Measurements from ENCODE around the gene TEX19.

Gene TEX19

GRCh38 chr17:82397449-82398335, 38.6 kb downstream of the TEX19 start:
- Histone ChIP-seq H3K9me3 (no peaks in the 10 kb centered on the region), H3K4me2 (no peak overlapping the region), H3K9ac (no peak overlapping the region), H3K27me3 (peaks cover 49% of the 10 kb centered on the region), H3K4me1 (peaks cover 59% of the 10 kb centered on the region), H3K27ac (no peak overlapping the region), H4K20me1 (peaks cover 94% of the 10 kb centered on the region), H3K4me3 (no peak overlapping the region), H3K36me3 (peaks cover 29% of the 10 kb centered on the region)
- TF ChIP-seq Cebpa-rat (IDR thresholded peaks at IDR 0.05): no peak

GRCh38 chr17:82399041-82399441, 40.0 kb downstream of the TEX19 start:
- H3K27me3 ChIP-seq: peaks cover 36% of the 10 kb centered on the region
- peaks cover 94% of the 10 kb centered on the region for H4K20me1 ChIP-seq
- H3K4me3 ChIP-seq: no peak overlapping the region
- no peak overlapping the region for H3K27ac ChIP-seq
- no peak overlapping the region for H3K9ac ChIP-seq
- H3K4me1 ChIP-seq: peaks cover 45% of the 10 kb centered on the region
- peaks cover 32% of the 10 kb centered on the region for H3K36me3 ChIP-seq
- peak overlapping the region; percentile 82 for H3K4me2 ChIP-seq
- no peaks in the 10 kb centered on the region for H3K9me3 ChIP-seq
- TF ChIP-seq Cebpa-rat (IDR thresholded peaks at IDR 0.05): no peak

- H3K9ac ChIP-seq: no peak overlapping the region
- TF ChIP-seq Cebpa-rat (IDR thresholded peaks at IDR 0.05): no peak
- H4K20me1 ChIP-seq: peaks cover 92% of the 10 kb centered on the region
- peaks cover 39% of the 10 kb centered on the region for H3K4me1 ChIP-seq
- H3K27ac ChIP-seq: no peak overlapping the region
- H3K9me3 ChIP-seq: no peaks in the 10 kb centered on the region
- H3K4me3 ChIP-seq: no peak overlapping the region
- peaks cover 39% of the 10 kb centered on the region for H3K36me3 ChIP-seq
- H3K4me2 ChIP-seq: peak overlapping the region; percentile 82
- peaks cover 32% of the 10 kb centered on the region for H3K27me3 ChIP-seq
These were observed 40.6 kb downstream of the TEX19 start for GRCh38 chr17:82399601-82400101.

GRCh38 chr17:82400206-82400605, 41.2 kb downstream of the TEX19 start:
- no peak overlapping the region for H3K27ac ChIP-seq
- peaks cover 34% of the 10 kb centered on the region for H3K4me1 ChIP-seq
- H3K4me2 ChIP-seq: peak overlapping the region; percentile 82
- no peaks in the 10 kb centered on the region for H3K9me3 ChIP-seq
- peaks cover 86% of the 10 kb centered on the region for H4K20me1 ChIP-seq
- H3K27me3 ChIP-seq: peaks cover 29% of the 10 kb centered on the region
- H3K36me3 ChIP-seq: peaks cover 41% of the 10 kb centered on the region
- no peak overlapping the region for H3K9ac ChIP-seq
- no peak for TF ChIP-seq Cebpa-rat (IDR thresholded peaks at IDR 0.05)
- H3K4me3 ChIP-seq: no peak overlapping the region

- Histone ChIP-seq H3K9me3 (no peaks in the 10 kb centered on the region), H4K20me1 (peaks cover 82% of the 10 kb centered on the region), H3K4me1 (peaks cover 33% of the 10 kb centered on the region), H3K9ac (no peak overlapping the region), H3K36me3 (peaks cover 48% of the 10 kb centered on the region), H3K4me3 (peak overlapping the region; percentile 11; the same call in 1 of the 2 replicates), H3K4me2 (peak overlapping the region; percentile 82), H3K27ac (no peak overlapping the region), H3K27me3 (peaks cover 26% of the 10 kb centered on the region)
- TF ChIP-seq Cebpa-rat (IDR thresholded peaks at IDR 0.05): no peak
These were observed 41.8 kb downstream of the TEX19 start for GRCh38 chr17:82400830-82401229.

- peaks cover 13% of the 10 kb centered on the region for H3K27me3 ChIP-seq
- peaks cover 84% of the 10 kb centered on the region for H4K20me1 ChIP-seq
- H3K9me3 ChIP-seq: no peaks in the 10 kb centered on the region
- no peak overlapping the region for H3K4me3 ChIP-seq
- TF ChIP-seq Cebpa-rat (IDR thresholded peaks at IDR 0.05): no peak
- peaks cover 41% of the 10 kb centered on the region for H3K4me1 ChIP-seq
- no peak overlapping the region for H3K4me2 ChIP-seq
- H3K27ac ChIP-seq: no peak overlapping the region
- no peak overlapping the region for H3K9ac ChIP-seq
- H3K36me3 ChIP-seq: peaks cover 49% of the 10 kb centered on the region
These were observed 43.8 kb downstream of the TEX19 start for GRCh38 chr17:82402865-82403264.

- peaks cover 50% of the 10 kb centered on the region for H3K36me3 ChIP-seq
- H3K9me3 ChIP-seq: no peaks in the 10 kb centered on the region
- no peak overlapping the region for H3K4me2 ChIP-seq
- H3K9ac ChIP-seq: no peak overlapping the region
- TF ChIP-seq Cebpa-rat (IDR thresholded peaks at IDR 0.05): no peak
- H3K4me3 ChIP-seq: no peak overlapping the region
- peaks cover 13% of the 10 kb centered on the region for H3K27me3 ChIP-seq
- H3K27ac ChIP-seq: no peak overlapping the region
- peaks cover 87% of the 10 kb centered on the region for H4K20me1 ChIP-seq
- H3K4me1 ChIP-seq: peaks cover 48% of the 10 kb centered on the region
These were observed 44.9 kb downstream of the TEX19 start for GRCh38 chr17:82403662-82404660.

- no peak overlapping the region for H3K4me3 ChIP-seq
- H3K27ac ChIP-seq: no peak overlapping the region
- no peak overlapping the region for H3K9ac ChIP-seq
- peaks cover 54% of the 10 kb centered on the region for H3K36me3 ChIP-seq
- no peak for TF ChIP-seq Cebpa-rat (IDR thresholded peaks at IDR 0.05)
- no peak overlapping the region for H3K4me2 ChIP-seq
- peaks cover 87% of the 10 kb centered on the region for H4K20me1 ChIP-seq
- peaks cover 41% of the 10 kb centered on the region for H3K4me1 ChIP-seq
- H3K9me3 ChIP-seq: no peaks in the 10 kb centered on the region
- peaks cover 2% of the 10 kb centered on the region for H3K27me3 ChIP-seq
These were observed 46.0 kb downstream of the TEX19 start for GRCh38 chr17:82405051-82405450.

GRCh38 chr17:82406131-82406671, 47.2 kb downstream of the TEX19 start:
- Histone ChIP-seq H3K4me3 (no peak overlapping the region), H3K27me3 (no peaks in the 10 kb centered on the region), H4K20me1 (peaks cover 87% of the 10 kb centered on the region), H3K9ac (no peak overlapping the region), H3K27ac (no peak overlapping the region), H3K4me1 (peaks cover 39% of the 10 kb centered on the region), H3K9me3 (no peaks in the 10 kb centered on the region), H3K36me3 (peaks cover 56% of the 10 kb centered on the region), H3K4me2 (no peak overlapping the region)
- no peak for TF ChIP-seq Cebpa-rat (IDR thresholded peaks at IDR 0.05)
